Pancreas (tissue), 10 donors: ENCODE results near the gene MAP3K19. TPM values are rescaled to one million over a fixed set of nuclear protein-coding genes. Genes with fewer than 3 reads are reported as not detected.
A peak's percentile ranks its signal among the peaks of the same experiment; 100 is the strongest.

ENCODE experiments used
- ATAC-seq, 4 donors: fragments of 200-7000 bp; cut with Tn5 transposase; one replicate each; pipeline versions ENCODE4 v1.8.0 to v1.9.1; 2020; ENCODE audit warnings: mild to moderate bottlenecking in 4 of 4, moderate library complexity in 4 of 4
- DNase-seq, 6 donors: peaks; one replicate each; pipeline ENCODE4 v3.0.0-alpha.2; 2020
- FAIRE-seq: peaks from 2 replicates; lab custom pipeline; 2012; peaks lifted over from hg19 to GRCh38; lab: Jason Lieb, UNC
- H3K27ac ChIP-seq, 4 donors: fragments of 200-600 bp; sonication (generic); 1 replicate in 3 of 4; 2 replicates in 1 of 4; pipeline versions ENCODE4 v1.5.0 to v1.8.0; 2020
- H3K27me3 ChIP-seq, 4 donors: fragments of 200-600 bp; one replicate each; pipeline ENCODE4 v1.8.0; 2021
- H3K36me3 ChIP-seq, 3 donors: fragments of 200-600 bp; sonication (generic) in 1 of 3; one replicate each; pipeline versions ENCODE4 v1.5.0 to v1.8.0; 2020 to 2021
- H3K4me1 ChIP-seq, 3 donors: fragments of 200-600 bp; one replicate each; pipeline ENCODE4 v1.8.0; 2021
- H3K4me3 ChIP-seq, 4 donors: fragments of 200-600 bp; sonication (generic) in 2 of 4; one replicate each; pipeline versions ENCODE4 v1.5.0 to v1.8.0; 2020 to 2021
- H3K9me3 ChIP-seq, 4 donors: fragments of 200-600 bp; one replicate each; pipeline ENCODE4 v1.8.0; 2021
- WGBS, 2 donors: extraction: QIAGEN DNeasy Blood & Tissue Kit; methylation state at CpG; one replicate each; pipeline ENCODE4 v1.1.7; 2013; 5-methylcytosine and 5-hydroxymethylcytosine counted together
- intact Hi-C, 3 donors: fragments of 100-400 bp; cut with DNase I; formaldehyde crosslinking; loops; one replicate each; pipeline versions ENCODE4 v1.11.1 to v1.14.2; 2022
- polyA plus RNA-seq, 2 donors: library from polyadenylated mRNA; stranded (reverse); fragments of 200-250 nt; gene quantifications; one replicate each; pipeline ENCODE4 v1.2.3, GENCODE V29; 2013
- total RNA-seq, 6 donors: library from RNA; stranded (reverse); fragmentation: NEBNext Ultra II Directional in 4 of 6; extraction: Animal tissue kit (Norgen Biotek cat#: 25700) in 4 of 6; gene quantifications; one replicate each; pipeline versions ENCODE4 v1.2.1 to v1.2.4, GENCODE V29; 2021 to 2023
- TF ChIP-seq, protein P1 (sequence below), 4 donors: fragments of 200-600 bp; sonication (generic) in 3 of 4; IDR thresholded peaks; one replicate each; pipeline versions ENCODE4 v1.5.0 to v1.8.0; 2021; ENCODE audit warnings: antibody characterized with exemption in 4 of 4
- donor health status: healthy with polysubstance abuse.
- donor health status: DM: no; HTN: no; CAD: no; lungs with moderate emphysema.
- donor health status: DM: no; HTN: no; CAD: no.
- donor health status: control.
- donor health status: control.
- donor health status: Bipolar disorder and iron deficiency.
- donor health status: DM: yes; HTN: yes; CAD: no.
- donor health status: DM: no; HTN: no; CAD: no.
- donor health status: DM: no; HTN: no; CAD: no.
- donor health status: DM: yes; HTN: yes; CAD: no.

The MAP3K19 gene
- total and polyA plus RNA-seq, 8 donors: not detected

DNA sequence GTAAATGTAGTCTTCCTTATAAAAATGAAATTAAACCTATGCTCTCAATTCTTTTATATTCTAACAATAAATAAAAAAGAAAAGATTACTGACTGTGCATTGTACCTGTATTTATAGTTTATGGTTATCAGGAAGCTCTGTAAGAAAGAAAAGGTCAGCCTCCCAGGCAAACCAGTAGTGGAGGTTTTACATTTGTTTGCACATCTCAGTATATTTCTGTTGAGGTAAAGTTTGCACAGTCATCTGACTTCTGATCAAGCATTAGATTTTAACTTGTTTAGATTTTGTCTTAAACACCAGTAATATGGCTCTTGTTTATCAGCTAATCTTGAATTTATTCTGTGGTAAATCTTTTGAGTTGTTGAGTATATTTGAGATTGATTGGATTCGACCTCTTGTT lies 91.5 kb downstream of the MAP3K19 start:
- TF ChIP-seq, protein P1, sequence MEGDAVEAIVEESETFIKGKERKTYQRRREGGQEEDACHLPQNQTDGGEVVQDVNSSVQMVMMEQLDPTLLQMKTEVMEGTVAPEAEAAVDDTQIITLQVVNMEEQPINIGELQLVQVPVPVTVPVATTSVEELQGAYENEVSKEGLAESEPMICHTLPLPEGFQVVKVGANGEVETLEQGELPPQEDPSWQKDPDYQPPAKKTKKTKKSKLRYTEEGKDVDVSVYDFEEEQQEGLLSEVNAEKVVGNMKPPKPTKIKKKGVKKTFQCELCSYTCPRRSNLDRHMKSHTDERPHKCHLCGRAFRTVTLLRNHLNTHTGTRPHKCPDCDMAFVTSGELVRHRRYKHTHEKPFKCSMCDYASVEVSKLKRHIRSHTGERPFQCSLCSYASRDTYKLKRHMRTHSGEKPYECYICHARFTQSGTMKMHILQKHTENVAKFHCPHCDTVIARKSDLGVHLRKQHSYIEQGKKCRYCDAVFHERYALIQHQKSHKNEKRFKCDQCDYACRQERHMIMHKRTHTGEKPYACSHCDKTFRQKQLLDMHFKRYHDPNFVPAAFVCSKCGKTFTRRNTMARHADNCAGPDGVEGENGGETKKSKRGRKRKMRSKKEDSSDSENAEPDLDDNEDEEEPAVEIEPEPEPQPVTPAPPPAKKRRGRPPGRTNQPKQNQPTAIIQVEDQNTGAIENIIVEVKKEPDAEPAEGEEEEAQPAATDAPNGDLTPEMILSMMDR (IDR thresholded peaks at IDR 0.05): no peak
- no peak for DNase-seq
- WGBS, 2 donors: 46 to 77% methylated on average over 1 of the region's 1 CpG
- Histone ChIP-seq H3K27ac (no peak overlapping the region), H3K4me1 (no peaks in the 10 kb centered on the region), H3K36me3 (peaks cover 0 to 25% (median 7%) of the 10 kb centered on the region in 3 donors), H3K4me3 (no peak overlapping the region), H3K9me3 (no peaks in the 10 kb centered on the region), H3K27me3 (no peaks in the 10 kb centered on the region)
- intact Hi-C loops: no loop called here
- peak; percentile 9 for FAIRE-seq
- ATAC-seq: no peak

DNA sequence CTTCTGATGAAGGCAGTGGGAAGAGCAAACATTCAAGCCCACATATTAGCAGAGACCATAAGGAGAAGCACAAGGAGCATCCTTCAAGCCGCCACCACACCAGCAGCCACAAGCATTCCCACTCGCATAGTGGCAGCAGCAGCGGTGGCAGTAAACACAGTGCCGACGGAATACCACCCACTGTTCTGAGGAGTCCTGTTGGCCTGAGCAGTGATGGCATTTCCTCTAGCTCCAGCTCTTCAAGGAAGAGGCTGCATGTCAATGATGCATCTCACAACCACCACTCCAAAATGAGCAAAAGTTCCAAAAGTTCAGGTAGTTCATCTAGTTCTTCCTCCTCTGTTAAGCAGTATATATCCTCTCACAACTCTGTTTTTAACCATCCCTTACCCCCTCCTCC lies 93.2 kb downstream of the MAP3K19 start:
- FAIRE-seq (no peak), DNase-seq (no peak), ATAC-seq (no peak)
- intact Hi-C loops: no loop called here
- H3K27ac ChIP-seq: no peak overlapping the region
- H3K9me3 ChIP-seq: no peaks in the 10 kb centered on the region
- TF ChIP-seq, protein P1 (IDR thresholded peaks at IDR 0.05): no peak
- H3K36me3 ChIP-seq: peaks cover 0 to 30% (median 12%) of the 10 kb centered on the region in 3 donors
- H3K4me3 ChIP-seq: no peak overlapping the region
- 97 to 100% methylated on average over 5 of the region's 5 CpGs for WGBS, 2 donors
- no peaks in the 10 kb centered on the region for H3K4me1 ChIP-seq
- no peaks in the 10 kb centered on the region for H3K27me3 ChIP-seq

DNA sequence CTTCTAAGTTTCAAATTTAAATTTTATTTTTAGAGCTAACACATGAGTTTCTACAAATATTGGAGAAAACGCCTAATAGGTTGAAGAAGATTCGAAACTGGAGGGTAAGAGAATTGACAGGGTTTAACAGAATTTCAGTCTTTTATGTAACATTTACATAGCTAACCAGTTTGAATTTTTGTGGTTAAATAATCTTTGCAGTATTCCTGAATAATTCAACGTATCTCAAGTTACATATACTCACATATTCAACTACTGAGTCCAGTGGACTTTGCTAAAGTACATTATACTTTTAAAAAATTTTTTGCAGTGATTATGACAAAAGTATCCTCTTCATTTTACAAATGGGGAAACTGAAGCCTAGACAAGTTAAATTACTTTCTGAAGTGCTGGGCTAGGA lies 94.6 kb downstream of the MAP3K19 start:
- FAIRE-seq: no peak
- 91 to 97% methylated on average over 3 of the region's 3 CpGs for WGBS, 2 donors
- intact Hi-C loops: no loop called here

DNA sequence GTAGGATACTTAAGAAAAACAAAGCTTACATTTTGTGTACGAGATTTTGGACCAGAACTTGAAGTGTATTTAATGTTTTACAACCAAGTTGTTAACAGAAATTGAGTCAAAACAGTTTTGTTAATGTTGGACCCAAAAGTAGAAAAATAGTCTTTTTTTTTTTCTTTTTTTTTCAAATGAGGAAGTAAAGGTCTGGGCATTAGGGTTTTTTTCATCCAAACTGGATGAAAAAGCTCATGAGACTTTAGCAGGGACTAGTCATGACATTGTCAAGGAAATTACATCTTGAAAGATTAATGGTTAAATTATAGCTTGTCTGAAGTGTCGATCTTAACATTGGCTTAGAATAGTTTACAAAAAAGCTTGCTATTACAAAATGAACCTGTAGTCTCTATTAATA lies 96.4 kb downstream of the MAP3K19 start:
- H3K36me3 ChIP-seq: peaks cover 0 to 46% (median 12%) of the 10 kb centered on the region in 3 donors

More for the DNA sequence above, 94.6 kb downstream of the MAP3K19 start:
- TF ChIP-seq, protein P1 (IDR thresholded peaks at IDR 0.05): no peak
- no peak for DNase-seq
- H3K27ac ChIP-seq: no peak overlapping the region
- no peaks in the 10 kb centered on the region for H3K9me3 ChIP-seq
- H3K4me1 ChIP-seq: no peaks in the 10 kb centered on the region
- H3K36me3 ChIP-seq: peaks cover 0 to 45% (median 12%) of the 10 kb centered on the region in 3 donors
- no peak overlapping the region for H3K4me3 ChIP-seq
- no peaks in the 10 kb centered on the region for H3K27me3 ChIP-seq
- no peak for ATAC-seq

More for the DNA sequence above, 96.4 kb downstream of the MAP3K19 start:
- Histone ChIP-seq H3K4me1 (no peaks in the 10 kb centered on the region), H3K4me3 (no peak overlapping the region), H3K9me3 (no peaks in the 10 kb centered on the region), H3K27me3 (no peaks in the 10 kb centered on the region), H3K27ac (no peak overlapping the region)
- intact Hi-C loops: no loop called here
- TF ChIP-seq, protein P1 (IDR thresholded peaks at IDR 0.05): no peak
- ATAC-seq (no peak), DNase-seq (no peak), FAIRE-seq (no peak)
- 74 to 77% methylated on average over 2 of the region's 2 CpGs for WGBS, 2 donors
